GM13976 (cell line): Measurements from ENCODE around the gene NLGN1.

Experiments used
- DNase-seq: peaks from one replicate; pipeline ENCODE4 v3.0.0; 2012; ENCODE audit warnings: low spot score
- in situ Hi-C: fragments of 300-500 bp; cut with MboI; formaldehyde crosslinking; loops from one replicate; pipeline ENCODE4 v1.12.0; 2022; ENCODE audit warnings: low sequenced_read_pairs, mixed read lengths, inconsistent platforms; ENCODE audit not compliant: unreplicated experiment
- TF ChIP-seq, protein P1 (sequence below): IDR thresholded peaks from 2 replicates; pipeline ENCODE4 v1.5.1; 2012; ENCODE audit warnings: borderline replicate concordance, mild to moderate bottlenecking; ENCODE audit not compliant: insufficient read depth; ENCODE audit errors: extremely low read depth, missing control alignments, control extremely low read depth

The NLGN1 gene

DNA sequence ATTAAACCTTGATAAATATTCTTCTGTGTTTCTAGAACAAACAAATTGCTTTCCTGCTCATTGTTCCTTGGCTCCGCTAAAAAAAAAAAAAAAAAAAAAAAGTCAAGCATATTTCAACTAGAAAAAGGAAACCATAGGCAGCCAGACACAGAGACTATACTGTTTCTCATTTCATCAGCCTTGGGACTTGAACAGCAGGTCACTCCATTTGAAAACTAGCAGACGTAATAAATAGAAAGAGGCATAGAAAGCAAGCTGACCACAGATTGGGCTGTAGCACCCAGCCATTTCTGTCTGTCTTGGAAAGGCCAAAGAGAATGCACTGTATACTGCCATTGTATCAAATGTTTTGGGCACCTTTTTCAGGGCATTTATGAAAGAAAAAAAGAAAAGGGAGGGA lies 697.1 kb downstream of the NLGN1 start:
- DNase-seq = no peak
- in situ Hi-C loops = no loop called here
- TF ChIP-seq, protein P1, sequence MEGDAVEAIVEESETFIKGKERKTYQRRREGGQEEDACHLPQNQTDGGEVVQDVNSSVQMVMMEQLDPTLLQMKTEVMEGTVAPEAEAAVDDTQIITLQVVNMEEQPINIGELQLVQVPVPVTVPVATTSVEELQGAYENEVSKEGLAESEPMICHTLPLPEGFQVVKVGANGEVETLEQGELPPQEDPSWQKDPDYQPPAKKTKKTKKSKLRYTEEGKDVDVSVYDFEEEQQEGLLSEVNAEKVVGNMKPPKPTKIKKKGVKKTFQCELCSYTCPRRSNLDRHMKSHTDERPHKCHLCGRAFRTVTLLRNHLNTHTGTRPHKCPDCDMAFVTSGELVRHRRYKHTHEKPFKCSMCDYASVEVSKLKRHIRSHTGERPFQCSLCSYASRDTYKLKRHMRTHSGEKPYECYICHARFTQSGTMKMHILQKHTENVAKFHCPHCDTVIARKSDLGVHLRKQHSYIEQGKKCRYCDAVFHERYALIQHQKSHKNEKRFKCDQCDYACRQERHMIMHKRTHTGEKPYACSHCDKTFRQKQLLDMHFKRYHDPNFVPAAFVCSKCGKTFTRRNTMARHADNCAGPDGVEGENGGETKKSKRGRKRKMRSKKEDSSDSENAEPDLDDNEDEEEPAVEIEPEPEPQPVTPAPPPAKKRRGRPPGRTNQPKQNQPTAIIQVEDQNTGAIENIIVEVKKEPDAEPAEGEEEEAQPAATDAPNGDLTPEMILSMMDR = no peak

DNA sequence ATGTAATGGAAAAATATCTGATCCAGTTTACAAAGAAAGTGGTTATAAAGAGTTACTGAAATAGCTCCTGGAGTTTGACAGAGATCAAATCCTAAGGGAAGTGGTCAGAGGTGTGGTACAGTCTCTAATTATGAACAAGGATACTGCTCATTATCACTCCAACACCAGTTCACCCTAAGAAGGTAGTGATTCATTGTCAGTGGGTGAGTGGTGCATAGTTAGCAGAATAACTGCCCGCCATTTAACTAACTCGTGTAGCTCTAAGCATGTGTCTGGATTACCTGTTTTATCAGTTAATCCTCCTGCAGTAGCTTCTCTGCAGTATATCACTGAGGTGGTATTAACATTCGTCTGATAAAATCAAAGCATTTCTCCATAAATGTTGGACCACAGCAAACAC lies 700.1 kb downstream of the NLGN1 start:
- in situ Hi-C loops = no loop called here
- DNase-seq = no peak
- TF ChIP-seq, protein P1 = no peak

DNA sequence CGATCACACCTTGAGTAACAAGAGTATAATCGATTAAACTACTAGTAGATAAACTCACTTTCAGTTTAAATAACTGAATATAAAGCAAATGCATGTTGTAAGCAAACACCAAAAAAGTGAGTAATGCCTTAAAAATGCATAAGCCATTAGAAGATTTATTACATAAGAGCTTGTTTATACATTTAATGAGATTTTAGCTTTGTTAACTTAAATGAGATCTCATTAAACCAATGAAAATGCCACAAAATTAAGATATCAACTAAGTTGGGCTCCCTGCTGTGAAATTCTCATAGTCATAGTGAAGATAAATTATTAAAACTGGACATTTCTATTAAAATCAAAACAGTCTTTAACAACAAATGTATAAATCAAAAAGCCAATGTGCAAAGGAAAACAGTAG lies 701.2 kb downstream of the NLGN1 start:
- TF ChIP-seq, protein P1 = no peak
- no peak for DNase-seq
- in situ Hi-C loops = no loop called here

DNA sequence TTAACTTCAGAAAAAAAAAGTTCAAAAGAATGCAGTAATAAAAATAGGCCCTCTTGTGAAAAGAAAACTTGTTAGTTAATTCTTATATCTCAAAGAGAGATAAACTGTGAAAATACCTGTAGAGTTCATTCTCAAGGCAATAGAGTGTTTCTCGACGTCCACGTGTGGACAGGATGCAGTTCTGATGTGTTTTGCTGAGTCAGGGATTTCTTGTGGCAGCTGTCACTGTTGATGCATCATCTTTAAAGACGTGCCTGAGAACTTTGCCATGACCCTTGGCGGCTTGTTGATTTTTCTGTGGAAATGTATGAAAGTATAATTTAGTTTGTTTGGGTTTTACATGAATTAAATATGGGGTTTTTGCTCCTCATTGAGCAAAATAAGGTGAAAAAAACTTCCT lies 702.2 kb downstream of the NLGN1 start:
- TF ChIP-seq, protein P1 = no peak
- in situ Hi-C loops = no loop called here
- DNase-seq = no peak

DNA sequence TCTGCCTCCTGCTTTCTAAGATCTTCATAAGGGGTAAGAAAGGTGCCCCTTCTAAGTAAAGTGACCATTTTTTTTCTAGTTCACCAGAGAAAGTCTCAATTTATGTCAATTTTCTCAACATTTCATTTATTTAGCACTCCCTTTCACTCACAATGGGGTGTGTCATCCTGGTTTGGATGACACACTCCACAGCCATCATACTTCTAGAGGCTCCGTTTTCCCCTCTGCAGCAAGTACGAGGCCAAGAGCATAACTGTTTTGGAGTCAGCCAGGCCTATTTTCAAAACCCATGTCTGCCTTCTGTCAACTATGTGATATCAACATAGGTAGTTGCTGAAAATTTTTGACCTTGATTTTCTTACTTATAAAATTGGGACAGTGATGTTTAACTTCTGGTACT lies 703.2 kb downstream of the NLGN1 start:
- in situ Hi-C loops = no loop called here
- TF ChIP-seq, protein P1 = no peak
- DNase-seq = no peak

DNA sequence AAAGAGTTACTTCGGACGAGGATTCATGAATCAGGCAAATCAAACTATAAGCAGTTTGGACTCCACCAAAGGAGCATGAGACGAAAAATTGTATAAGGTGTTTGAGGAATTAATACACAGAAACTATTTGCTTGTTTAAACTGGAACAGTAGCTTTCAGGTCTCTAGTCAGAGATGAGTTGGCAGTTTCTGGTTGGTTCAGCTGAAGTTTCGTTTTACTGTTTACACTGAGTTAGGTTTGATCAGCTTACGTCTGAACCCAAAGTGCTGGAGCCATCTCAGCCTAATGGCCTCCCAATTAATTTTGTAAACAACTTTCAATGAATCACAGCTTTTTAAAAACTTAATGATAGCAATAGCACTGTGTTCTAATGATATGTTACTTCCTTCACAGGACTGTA lies 703.7 kb downstream of the NLGN1 start:
- DNase-seq = no peak
- TF ChIP-seq, protein P1 = no peak
- in situ Hi-C loops = no loop called here

DNA sequence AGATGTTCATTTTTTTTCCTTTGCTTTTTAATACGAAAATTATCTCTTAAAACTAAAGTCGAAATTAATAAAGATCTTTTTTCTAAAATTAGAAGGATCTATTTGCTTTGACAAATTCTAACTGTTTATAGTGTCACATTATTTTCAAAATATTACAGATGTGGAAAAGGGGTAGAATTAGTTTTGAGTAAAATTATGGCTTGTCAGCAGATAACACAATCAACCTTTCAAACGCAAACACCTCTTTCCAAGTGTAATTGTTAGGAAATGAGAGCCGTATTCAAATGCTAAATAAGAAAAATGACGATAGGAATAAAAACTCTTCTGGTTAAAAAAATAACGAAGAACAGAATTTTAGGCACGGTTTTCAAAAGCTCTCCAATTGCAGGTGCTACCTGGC lies 704.7 kb downstream of the NLGN1 start:
- TF ChIP-seq, protein P1 = no peak
- in situ Hi-C loops = no loop called here
- DNase-seq = no peak
